H1 (cell line): Measurements from ENCODE around the gene OXA1L. TPM values are rescaled to one million over a fixed set of nuclear protein-coding genes. Genes with fewer than 3 reads are reported as not detected.
"Not testable (repeated sequence)": the region's sequence is repeated elsewhere in the genome, so short reads cannot be mapped to it uniquely, and the experiment has no call there.

Experiments
- CTCF ChIA-PET: fragments of 300-600 bp; sonication (Branson Sonifier 250); formaldehyde crosslinking; loops from one replicate; lab custom pipeline; 2021; ENCODE audit not compliant: partially characterized antibody; lab: Charles Lee
- POLR2A ChIA-PET: fragments of 300-600 bp; sonication (Branson Sonifier 250); formaldehyde crosslinking; loops from one replicate; lab custom pipeline; 2021; ENCODE audit warnings: inconsistent platforms; ENCODE audit not compliant: partially characterized antibody; lab: Charles Lee
- DNase-seq, 2 experiments: peaks; one replicate each; pipeline versions ENCODE4 v3.0.0 to v3.0.0-alpha.2; 2010 to 2022; ENCODE audit warnings: low spot score in 2 of 2, low read depth in 1 of 2, mixed read lengths in 1 of 2
- FAIRE-seq: peaks from 2 replicates; lab custom pipeline; 2011; peaks lifted over from hg19 to GRCh38; lab: Jason Lieb, UNC
- H2AFZ ChIP-seq: 2 replicates; pipeline ENCODE4 v1.8.1; 2012; ENCODE audit warnings: low read length, inconsistent platforms
- H2AK5ac ChIP-seq: 2 replicates; pipeline ENCODE4 v1.6.1; 2013; ENCODE audit warnings: low read depth, low read length
- H2BK120ac ChIP-seq: replicated peaks from 2 replicates; pipeline ENCODE3; 2013; ENCODE audit warnings: low read depth, low read length, inconsistent platforms
- H2BK12ac ChIP-seq: 2 replicates; pipeline ENCODE4 v1.6.1; 2013; ENCODE audit warnings: low read depth, low read length
- H2BK15ac ChIP-seq: 2 replicates; pipeline ENCODE4 v1.6.1; 2013; ENCODE audit warnings: low read length
- H2BK20ac ChIP-seq: 2 replicates; pipeline ENCODE4 v1.6.1; 2013; ENCODE audit warnings: low read length
- H2BK5ac ChIP-seq: 2 replicates; pipeline ENCODE4 v1.6.1; 2013; ENCODE audit warnings: low read depth, low read length
- H3K14ac ChIP-seq: 2 replicates; pipeline ENCODE4 v1.6.1; 2013; ENCODE audit warnings: inconsistent platforms; ENCODE audit not compliant: insufficient read length
- H3K18ac ChIP-seq: 2 replicates; pipeline ENCODE4 v1.6.1; 2013; ENCODE audit warnings: low read length; ENCODE audit errors: extremely low read depth
- H3K23ac ChIP-seq: 2 replicates; pipeline ENCODE4 v1.6.1; 2013; ENCODE audit warnings: inconsistent platforms; ENCODE audit not compliant: insufficient read length
- H3K23me2 ChIP-seq: 2 replicates; pipeline ENCODE4 v1.6.1; 2013; ENCODE audit warnings: low read depth, low read length
- H3K27ac ChIP-seq: 2 replicates; pipeline ENCODE4 v1.6.1; 2011; ENCODE audit warnings: low read depth, low read length, inconsistent platforms
- H3K27me3 ChIP-seq, 4 experiments: replicated peaks in 1 of 4; 1 replicate in 1 of 4; 2 replicates in 3 of 4; pipeline versions ENCODE4 v1.6.1 to v1.8.1; 2011 to 2013; ENCODE audit warnings: low read length in 3 of 4, mild to moderate bottlenecking in 3 of 4, inconsistent platforms in 2 of 4, mixed read lengths in 2 of 4, moderate library complexity in 1 of 4; ENCODE audit not compliant: control insufficient read depth in 3 of 4, insufficient read depth in 3 of 4; ENCODE audit errors: extremely low read depth in 1 of 4
- H3K36me3 ChIP-seq, 4 experiments: 2 replicates each; pipeline versions ENCODE4 v1.6.1 to v1.8.1; 2011 to 2013; ENCODE audit warnings: mild to moderate bottlenecking in 4 of 4, low read length in 3 of 4, moderate library complexity in 2 of 4, control low read depth in 1 of 4, inconsistent platforms in 1 of 4; ENCODE audit not compliant: insufficient read depth in 4 of 4, control insufficient read depth in 2 of 4
- H3K4ac ChIP-seq: replicated peaks from 2 replicates; pipeline ENCODE3; 2013; ENCODE audit warnings: low read length, low read depth, mixed read lengths, inconsistent platforms; ENCODE audit not compliant: insufficient read length
- H3K4me1 ChIP-seq, 4 experiments: replicated peaks in 1 of 4; 1 replicate in 1 of 4; 2 replicates in 3 of 4; pipeline versions ENCODE4 v1.6.1 to v1.8.1; 2011 to 2013; ENCODE audit warnings: low read length in 3 of 4, inconsistent platforms in 2 of 4, mixed read lengths in 1 of 4; ENCODE audit not compliant: insufficient read depth in 4 of 4, control insufficient read depth in 3 of 4
- H3K4me2 ChIP-seq, 2 experiments: 2 replicates each; pipeline versions ENCODE4 v1.6.1 to v1.8.1; 2011 to 2013; ENCODE audit warnings: low read depth in 2 of 2, low read length in 2 of 2, control low read depth in 1 of 2, inconsistent platforms in 1 of 2, mild to moderate bottlenecking in 1 of 2; ENCODE audit not compliant: insufficient read depth in 1 of 2
- H3K4me3 ChIP-seq, 4 experiments: fragments of 200-600, 300-600 bp in 1 of 4; sonication (generic), shearing (Covaris generic), sonication (Bioruptor Twin) in 1 of 4; 2 replicates each; pipeline versions ENCODE4 v1.5.1 to v1.8.1; 2011 to 2016; ENCODE audit warnings: low read length in 4 of 4, low read depth in 3 of 4, control low read depth in 2 of 4, inconsistent platforms in 2 of 4, mild to moderate bottlenecking in 2 of 4, mixed read lengths in 1 of 4, moderate library complexity in 1 of 4; ENCODE audit not compliant: insufficient read depth in 2 of 4; ENCODE audit errors: extremely low read depth in 1 of 4
- H3K56ac ChIP-seq: replicated peaks from 2 replicates; pipeline ENCODE3; 2013; ENCODE audit warnings: low read depth, mild to moderate bottlenecking, mixed read lengths, low read length, inconsistent platforms; ENCODE audit not compliant: insufficient read length
- H3K79me1 ChIP-seq: 2 replicates; pipeline ENCODE4 v1.6.1; 2013; ENCODE audit warnings: low read depth, low read length, control low read depth
- H3K79me2 ChIP-seq, 2 experiments: 2 replicates each; pipeline versions ENCODE4 v1.6.1 to v1.8.1; 2012 to 2013; ENCODE audit warnings: low read length in 2 of 2, mild to moderate bottlenecking in 2 of 2, inconsistent platforms in 1 of 2; ENCODE audit not compliant: insufficient read depth in 2 of 2, control insufficient read depth in 1 of 2
- H3K9ac ChIP-seq, 4 experiments: replicated peaks in 1 of 4; 1 replicate in 1 of 4; 2 replicates in 3 of 4; pipeline versions ENCODE4 v1.6.1 to v1.8.1; 2011 to 2013; ENCODE audit warnings: low read depth in 3 of 4, low read length in 3 of 4, control low read depth in 2 of 4, mild to moderate bottlenecking in 2 of 4, moderate library complexity in 2 of 4, inconsistent platforms in 1 of 4; ENCODE audit errors: extremely low read depth in 1 of 4
- H3K9me3 ChIP-seq, 2 experiments: 2 replicates each; pipeline versions ENCODE4 v1.6.1 to v1.8.1; 2012 to 2013; ENCODE audit warnings: mild to moderate bottlenecking in 2 of 2, moderate library complexity in 2 of 2, control low read depth in 1 of 2, inconsistent platforms in 1 of 2, low read depth in 1 of 2, low read length in 1 of 2, mixed read lengths in 1 of 2; ENCODE audit not compliant: insufficient read depth in 2 of 2
- H4K20me1 ChIP-seq, 2 experiments: replicated peaks in 1 of 2; 2 replicates each; pipeline versions ENCODE3 to v1.8.1; 2011 to 2013; ENCODE audit warnings: inconsistent platforms in 2 of 2, low read length in 2 of 2, mild to moderate bottlenecking in 1 of 2; ENCODE audit not compliant: insufficient read depth in 2 of 2, control insufficient read depth in 1 of 2
- H4K5ac ChIP-seq: 2 replicates; pipeline ENCODE4 v1.6.1; 2013; ENCODE audit warnings: low read length, low read depth, mixed read lengths, inconsistent platforms; ENCODE audit not compliant: insufficient read length
- H4K8ac ChIP-seq: 2 replicates; pipeline ENCODE4 v1.8.0; 2013; ENCODE audit warnings: mild to moderate bottlenecking, moderate library complexity, low read length, inconsistent platforms; ENCODE audit not compliant: insufficient read depth; ENCODE audit errors: extremely low read depth
- H4K91ac ChIP-seq: replicated peaks from 2 replicates; pipeline ENCODE3; 2013; ENCODE audit warnings: low read length, mixed read lengths, inconsistent platforms; ENCODE audit not compliant: insufficient read length
- EGR1 ChIP-seq: IDR thresholded peaks from 2 replicates; pipeline ENCODE4 v1.6.1; 2011; ENCODE audit warnings: low read depth, low read length, borderline replicate concordance
- KDM1A ChIP-seq: fragments of 200-600, 300-600 bp; sonication (generic); IDR thresholded peaks from 2 replicates; pipeline ENCODE4 v1.7.1; 2016; ENCODE audit warnings: mild to moderate bottlenecking, low read length, borderline replicate concordance
- KDM5A ChIP-seq: fragments of 200-600 bp; IDR thresholded peaks from 2 replicates; pipeline ENCODE4 v1.7.1; 2012; ENCODE audit warnings: mild to moderate bottlenecking, low read length, inconsistent platforms, mixed read lengths
- MAFK ChIP-seq: IDR thresholded peaks from 2 replicates; pipeline ENCODE4 v1.6.1; 2012; ENCODE audit warnings: low read depth, mild to moderate bottlenecking, improper control_type of control experiment, low read length
- NANOG ChIP-seq: IDR thresholded peaks from 2 replicates; pipeline ENCODE4 v1.6.1; 2011; ENCODE audit warnings: low read length, low read depth, mild to moderate bottlenecking, inconsistent platforms; ENCODE audit not compliant: insufficient read depth, poor library complexity, severe bottlenecking
- WGBS, 2 experiments: shearing (Covaris generic) in 1 of 2; methylation state at CpG; one replicate each; pipeline versions ENCODE4 v1.1.6 to v1.1.7; 2013 to 2015; ENCODE audit warnings: low lambda C conversion rate in 2 of 2, mixed read lengths in 2 of 2, inconsistent platforms in 1 of 2, low coverage in 1 of 2, missing lambda C conversion rate in 1 of 2; ENCODE audit not compliant: insufficient replicate concordance in 2 of 2, insufficient coverage in 1 of 2, insufficient read length in 1 of 2; ENCODE audit errors: extremely low coverage in 1 of 2, missing lambda C conversion rate in 1 of 2; 5-methylcytosine and 5-hydroxymethylcytosine counted together
- polyA plus RNA-seq, 7 experiments: library from polyadenylated mRNA; depleted of rRNA in 3 of 7; stranded (reverse) in 5 of 7; unstranded in 2 of 7; fragments of >200 nt in 5 of 7; fragments of 200-250 nt in 2 of 7; gene quantifications; 1 replicate in 5 of 7; 2 replicates in 1 of 7; 4 replicates in 1 of 7; pipeline versions ENCODE4 v1.2.1 to v1.2.3, GENCODE V29; 2011 to 2013; ENCODE audit warnings: missing spikeins in 2 of 7, mixed read lengths in 2 of 7
- total RNA-seq: library from RNA; stranded (reverse); fragmentation: NEBNext Ultra II Directional; extraction: Animal tissue kit (Norgen Biotek cat#: 25700); gene quantifications from 2 replicates; pipeline ENCODE4 v1.2.1, GENCODE V29; 2021

OXA1L gene
- total and polyA plus RNA-seq, 2 of the 8 experiments (the other 6 are each of a cell fraction or from before 2014, with no cell fraction given): 125 to 199 TPM

DNA sequence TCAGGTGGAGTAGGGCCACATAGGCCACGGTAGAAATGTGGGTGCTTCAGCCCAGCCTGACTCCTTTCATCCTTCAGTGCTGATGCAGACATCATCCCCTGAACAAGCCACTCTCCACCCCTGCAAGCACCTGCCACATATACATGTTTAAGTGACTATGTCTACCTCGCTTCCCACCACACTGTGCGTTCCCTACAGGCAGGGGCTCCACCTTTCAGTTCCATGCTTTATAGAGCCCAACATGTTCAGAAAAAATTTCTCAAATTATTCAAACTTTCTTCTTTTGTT is 37.1 kb downstream of the OXA1L start (continued):
- TF ChIP-seq MAFK (no peak), NANOG (no peak), KDM1A (no peak), KDM5A (no peak), EGR1 (no peak)
- TF ChIP-seq, all 59 proteins: peak for 0

DNA sequence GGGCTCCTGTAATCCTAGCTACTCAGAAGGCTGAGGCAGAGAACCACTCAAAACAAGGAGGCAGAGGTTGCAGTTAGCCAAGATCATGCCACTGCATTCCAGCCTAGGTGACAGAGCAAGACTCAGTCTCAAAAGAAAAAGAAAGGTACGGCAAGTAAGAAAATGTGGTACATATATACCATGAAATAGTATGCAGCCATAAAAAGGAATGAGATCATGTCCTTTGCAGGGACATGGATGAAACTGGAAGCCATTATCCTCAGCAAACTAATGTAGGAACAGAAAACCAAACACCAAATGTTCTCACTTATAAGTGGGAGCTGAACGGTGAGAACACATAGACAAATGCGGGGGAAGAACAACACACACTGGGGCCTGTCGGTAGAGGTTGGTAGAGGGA is 38.7 kb downstream of the OXA1L start:
- not testable (repeated sequence) for H4K91ac ChIP-seq, H3K23me2 ChIP-seq, H2BK5ac ChIP-seq, H2BK20ac ChIP-seq, H2AFZ ChIP-seq, H3K79me2 ChIP-seq, H3K4me1 ChIP-seq, H3K18ac ChIP-seq, H4K8ac ChIP-seq, FAIRE-seq, H3K4me2 ChIP-seq, H3K23ac ChIP-seq, H3K9me3 ChIP-seq, H2BK120ac ChIP-seq, H2BK12ac ChIP-seq, H4K5ac ChIP-seq, H3K36me3 ChIP-seq, H2AK5ac ChIP-seq, H3K56ac ChIP-seq, H3K27me3 ChIP-seq, DNase-seq, H3K79me1 ChIP-seq, H2BK15ac ChIP-seq, H3K4me3 ChIP-seq, H3K9ac ChIP-seq, H3K14ac ChIP-seq, H3K4ac ChIP-seq, H4K20me1 ChIP-seq, H3K27ac ChIP-seq
- POLR2A ChIA-PET: interaction anchor here (1.1 kb wide), 1 partner anchor 10 kb away, joined by 3 read pairs; the partner anchor contains the start of gene SLC7A7
- CTCF ChIA-PET: interaction anchor here (1.1 to 53.1 kb wide), 5 partner anchors 9 to 54 kb away, joined by 3 to 1562 read pairs (median 18); partner anchors contain the start of genes LRP10, MMP14 and REM2
- WGBS, 2 experiments: 85% methylated on average over 4 of the region's 4 CpGs; no CpG with 5 or more reads in 1 of the 2 experiments
